HEK293T (cell line): Measurements from ENCODE around the gene BLTP2.

ENCODE experiments used
- FOXA1 ChIP-seq: fragments of 450-650 bp; IDR thresholded peaks from 2 replicates; pipeline ENCODE4 v1.6.1; 2016; ENCODE audit warnings: mild to moderate bottlenecking
- FOXM1 ChIP-seq: fragments of 450-650 bp; IDR thresholded peaks from 2 replicates; pipeline ENCODE4 v1.6.1; 2017; ENCODE audit warnings: mild to moderate bottlenecking, borderline replicate concordance
- NFRKB ChIP-seq: fragments of 450-650 bp; IDR thresholded peaks from 2 replicates; pipeline ENCODE4 v1.6.1; 2016; ENCODE audit warnings: mild to moderate bottlenecking, moderate library complexity
- SP1 ChIP-seq: fragments of 450-650 bp; IDR thresholded peaks from 2 replicates; pipeline ENCODE4 v1.6.1; 2017
- TARDBP ChIP-seq: fragments of 450-650 bp; IDR thresholded peaks from 2 replicates; pipeline ENCODE4 v1.6.1; 2016

- no peak for TF ChIP-seq NFRKB
- no peak for TF ChIP-seq TARDBP
- no peak for TF ChIP-seq SP1
- no peak for TF ChIP-seq FOXM1
- TF ChIP-seq FOXA1 = no peak
Observed at GRCh38 chr17:28686296-28686695, 41.3 kb upstream of the BLTP2 start.
